ENCODE results near the gene TSGA10IP.

GRCh38 chr11:65954771-65955170, 9.5 kb downstream of the TSGA10IP start:
- TF ChIP-seq EP300 (IDR thresholded peaks at IDR 0.05) (no peak), POLR2AphosphoS5 (IDR thresholded peaks at IDR 0.05) (no peak), POLR2A (IDR thresholded peaks at IDR 0.05) (no peak)
- TF ChIP-seq, protein P1, sequence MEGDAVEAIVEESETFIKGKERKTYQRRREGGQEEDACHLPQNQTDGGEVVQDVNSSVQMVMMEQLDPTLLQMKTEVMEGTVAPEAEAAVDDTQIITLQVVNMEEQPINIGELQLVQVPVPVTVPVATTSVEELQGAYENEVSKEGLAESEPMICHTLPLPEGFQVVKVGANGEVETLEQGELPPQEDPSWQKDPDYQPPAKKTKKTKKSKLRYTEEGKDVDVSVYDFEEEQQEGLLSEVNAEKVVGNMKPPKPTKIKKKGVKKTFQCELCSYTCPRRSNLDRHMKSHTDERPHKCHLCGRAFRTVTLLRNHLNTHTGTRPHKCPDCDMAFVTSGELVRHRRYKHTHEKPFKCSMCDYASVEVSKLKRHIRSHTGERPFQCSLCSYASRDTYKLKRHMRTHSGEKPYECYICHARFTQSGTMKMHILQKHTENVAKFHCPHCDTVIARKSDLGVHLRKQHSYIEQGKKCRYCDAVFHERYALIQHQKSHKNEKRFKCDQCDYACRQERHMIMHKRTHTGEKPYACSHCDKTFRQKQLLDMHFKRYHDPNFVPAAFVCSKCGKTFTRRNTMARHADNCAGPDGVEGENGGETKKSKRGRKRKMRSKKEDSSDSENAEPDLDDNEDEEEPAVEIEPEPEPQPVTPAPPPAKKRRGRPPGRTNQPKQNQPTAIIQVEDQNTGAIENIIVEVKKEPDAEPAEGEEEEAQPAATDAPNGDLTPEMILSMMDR (IDR thresholded peaks at IDR 0.05) = no peak

All from sigmoid colon (tissue), 4 donors.